ENCODE data around the gene MAD1L1.

DNA sequence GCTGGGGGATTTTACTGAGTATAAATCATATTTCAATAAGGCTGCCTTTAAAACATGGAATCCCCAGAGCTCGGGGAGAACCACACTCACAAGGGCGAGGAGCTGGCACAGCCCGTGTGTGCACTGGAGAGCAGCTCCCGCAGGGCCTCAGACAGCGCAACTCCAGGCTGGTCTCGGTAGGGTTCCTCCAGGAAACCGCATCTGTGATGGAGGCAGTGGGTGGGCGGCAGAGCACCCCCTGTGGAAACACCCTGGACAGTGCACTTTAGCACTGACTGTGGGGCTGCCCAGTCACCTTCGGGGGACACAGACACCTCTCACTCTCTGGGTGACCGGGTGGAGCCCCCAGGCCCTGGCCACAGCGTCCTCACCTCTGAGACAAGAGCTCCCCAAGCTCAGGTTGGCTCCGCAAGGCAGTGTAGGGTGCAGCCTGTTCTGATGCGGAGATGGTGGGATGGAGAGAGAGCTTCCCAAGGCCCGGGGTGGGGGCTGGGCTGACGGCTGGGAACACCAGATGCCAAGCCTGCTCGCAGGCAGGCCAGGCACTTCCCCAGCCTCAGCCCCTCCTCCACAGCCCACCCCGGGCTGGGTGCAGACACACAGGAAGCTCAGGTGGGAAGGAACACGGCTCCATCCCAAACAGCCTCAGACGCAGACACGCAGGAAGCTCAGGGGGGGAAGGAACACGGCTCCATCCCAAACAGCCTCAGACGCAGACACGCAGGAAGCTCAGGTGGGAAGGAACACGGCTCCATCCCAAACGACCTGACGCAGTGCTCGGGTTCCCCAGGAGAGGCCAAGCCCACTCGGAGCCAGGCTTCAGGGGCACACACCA, 224.4 kb downstream of the MAD1L1 start:
- TF ChIP-seq, protein P1, sequence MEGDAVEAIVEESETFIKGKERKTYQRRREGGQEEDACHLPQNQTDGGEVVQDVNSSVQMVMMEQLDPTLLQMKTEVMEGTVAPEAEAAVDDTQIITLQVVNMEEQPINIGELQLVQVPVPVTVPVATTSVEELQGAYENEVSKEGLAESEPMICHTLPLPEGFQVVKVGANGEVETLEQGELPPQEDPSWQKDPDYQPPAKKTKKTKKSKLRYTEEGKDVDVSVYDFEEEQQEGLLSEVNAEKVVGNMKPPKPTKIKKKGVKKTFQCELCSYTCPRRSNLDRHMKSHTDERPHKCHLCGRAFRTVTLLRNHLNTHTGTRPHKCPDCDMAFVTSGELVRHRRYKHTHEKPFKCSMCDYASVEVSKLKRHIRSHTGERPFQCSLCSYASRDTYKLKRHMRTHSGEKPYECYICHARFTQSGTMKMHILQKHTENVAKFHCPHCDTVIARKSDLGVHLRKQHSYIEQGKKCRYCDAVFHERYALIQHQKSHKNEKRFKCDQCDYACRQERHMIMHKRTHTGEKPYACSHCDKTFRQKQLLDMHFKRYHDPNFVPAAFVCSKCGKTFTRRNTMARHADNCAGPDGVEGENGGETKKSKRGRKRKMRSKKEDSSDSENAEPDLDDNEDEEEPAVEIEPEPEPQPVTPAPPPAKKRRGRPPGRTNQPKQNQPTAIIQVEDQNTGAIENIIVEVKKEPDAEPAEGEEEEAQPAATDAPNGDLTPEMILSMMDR (conservative IDR thresholded peaks at IDR 0.05): no peak
- TF ChIP-seq EZH2 (IDR thresholded peaks at IDR 0.05; ENCODE audit: low read depth): no peak

Data from PC-9 (cell line).